Psoas muscle (tissue), 8 donors: ENCODE data around the gene JKAMP. TPM values are rescaled to one million over a fixed set of nuclear protein-coding genes. Genes with fewer than 3 reads are reported as not detected.

Experiments
- ATAC-seq, 4 donors: fragments of 200-7000 bp; cut with Tn5 transposase; one replicate each; pipeline ENCODE4 v1.9.1; 2020; ENCODE audit warnings: moderate library complexity in 3 of 4, mild to moderate bottlenecking in 2 of 4
- DNase-seq, 2 donors: peaks; one replicate each; pipeline ENCODE4 v3.0.0-alpha.2; 2020
- H3K27ac ChIP-seq: fragments of 200-600 bp; one replicate; pipeline ENCODE4 v1.8.0; 2022
- H3K27me3 ChIP-seq, 3 donors: fragments of 200-600 bp in 1 of 3; one replicate each; pipeline versions ENCODE4 v1.6.1 to v1.8.0; 2013 to 2022; ENCODE audit warnings: low read length in 2 of 3, mild to moderate bottlenecking in 2 of 3, moderate library complexity in 1 of 3; ENCODE audit not compliant: insufficient read depth in 3 of 3
- H3K36me3 ChIP-seq, 2 donors: fragments of 200-600 bp in 1 of 2; one replicate each; pipeline versions ENCODE4 v1.6.1 to v1.8.0; 2013 to 2022; ENCODE audit warnings: low read depth in 1 of 2, mild to moderate bottlenecking in 1 of 2, moderate library complexity in 1 of 2; ENCODE audit not compliant: insufficient read depth in 1 of 2
- H3K4me1 ChIP-seq: fragments of 200-600 bp; one replicate; pipeline ENCODE4 v1.8.0; 2022
- H3K4me3 ChIP-seq: fragments of 200-600 bp; one replicate; pipeline ENCODE4 v1.8.0; 2022; ENCODE audit warnings: mild to moderate bottlenecking
- H3K9me3 ChIP-seq: fragments of 200-600 bp; one replicate; pipeline ENCODE4 v1.8.0; 2022
- WGBS, 3 donors: extraction: QIAGEN DNeasy Blood & Tissue Kit; methylation state at CpG; one replicate each; pipeline versions ENCODE4 v1.1.6 to v1.1.7; 2013; 5-methylcytosine and 5-hydroxymethylcytosine counted together
- intact Hi-C, 2 donors: fragments of 100-400 bp; cut with DNase I; formaldehyde crosslinking; loops; one replicate each; pipeline versions ENCODE4 v1.11.0 to v1.14.2; 2022
- polyA plus RNA-seq, 3 donors: library from polyadenylated mRNA; stranded (reverse); fragments of 200-250 nt; gene quantifications; one replicate each; pipeline ENCODE4 v1.2.3, GENCODE V29; 2013
- total RNA-seq, 4 donors: library from RNA; stranded (reverse); fragmentation: NEBNext Ultra II Directional in 2 of 4; extraction: Animal tissue kit (Norgen Biotek cat#: 25700) in 2 of 4; gene quantifications; one replicate each; pipeline versions ENCODE4 v1.2.1 to v1.2.4, GENCODE V29; 2021 to 2023
- TF ChIP-seq, protein P1 (sequence below): fragments of 200-600 bp; IDR thresholded peaks from one replicate; pipeline ENCODE4 v1.8.0; 2022; ENCODE audit warnings: antibody characterized with exemption
- donor health status: healthy with polysubstance abuse.
- donor health status: DM: no; HTN: no; CAD: no; lungs with moderate emphysema.
- donor health status: Bipolar disorder and iron deficiency.
- donor health status: healthy.
- donor health status: DM: yes; HTN: yes; CAD: no.
- donor health status: DM: no; HTN: no; CAD: no.
- donor health status: DM: no; HTN: no; CAD: no.
- donor health status: DM: yes; HTN: yes; CAD: no.

Gene JKAMP
- total and polyA plus RNA-seq, 7 donors: 11.6 to 38.5 (median 19.4) TPM

DNA sequence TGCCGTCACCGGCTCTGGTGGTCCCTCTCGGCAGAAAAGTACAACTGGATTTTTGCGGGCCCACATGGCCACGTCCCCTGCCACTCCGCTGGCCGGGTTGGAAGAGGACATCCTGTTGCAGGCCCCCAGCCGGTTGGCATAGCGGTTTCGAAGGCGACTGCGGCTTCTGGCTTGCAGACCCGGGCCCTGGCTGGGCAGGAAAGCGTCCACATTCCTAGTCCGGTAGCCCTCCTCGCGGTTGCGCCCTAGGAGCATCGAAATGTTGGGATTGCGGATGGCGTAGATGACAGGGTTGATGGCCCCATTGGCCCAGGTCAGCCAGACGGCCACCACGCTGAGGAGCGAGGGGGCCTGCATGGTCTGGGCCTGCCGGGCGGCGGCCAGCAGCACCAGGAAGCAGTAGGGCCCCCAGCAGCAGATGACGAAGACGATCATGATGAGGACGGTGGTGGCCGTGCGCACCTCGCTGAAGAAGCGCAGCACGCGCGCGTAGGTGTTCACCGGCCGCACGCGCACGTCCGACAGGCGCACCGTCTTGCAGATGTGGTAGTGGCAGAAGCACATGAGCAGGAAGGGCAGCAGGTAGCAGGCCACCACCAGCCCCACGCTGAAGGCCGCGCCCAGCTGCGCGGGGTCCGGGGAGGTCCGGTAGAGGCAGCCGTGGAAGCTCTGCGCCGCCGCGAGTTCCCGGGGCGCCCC, 20.4 kb upstream of the JKAMP start:
- Histone ChIP-seq H3K36me3 (peaks cover 0 to 31% of the 10 kb centered on the region in 2 donors), H3K27ac (peak overlapping the region; percentile 62), H3K9me3 (no peaks in the 10 kb centered on the region), H3K4me3 (peak overlapping the region; percentile 80), H3K4me1 (peaks cover 6% of the 10 kb centered on the region), H3K27me3 (no peaks in the 10 kb centered on the region)
- peak in 2 of 4 donors; percentile 16 to 20 for ATAC-seq
- intact Hi-C loops: no loop called here
- peak in 1 of 2 donors; percentile 48 for DNase-seq
- WGBS, 3 donors: 41 to 49% (median 45%) methylated on average over 51 to 60 of the region's 60 CpGs
- TF ChIP-seq, protein P1, sequence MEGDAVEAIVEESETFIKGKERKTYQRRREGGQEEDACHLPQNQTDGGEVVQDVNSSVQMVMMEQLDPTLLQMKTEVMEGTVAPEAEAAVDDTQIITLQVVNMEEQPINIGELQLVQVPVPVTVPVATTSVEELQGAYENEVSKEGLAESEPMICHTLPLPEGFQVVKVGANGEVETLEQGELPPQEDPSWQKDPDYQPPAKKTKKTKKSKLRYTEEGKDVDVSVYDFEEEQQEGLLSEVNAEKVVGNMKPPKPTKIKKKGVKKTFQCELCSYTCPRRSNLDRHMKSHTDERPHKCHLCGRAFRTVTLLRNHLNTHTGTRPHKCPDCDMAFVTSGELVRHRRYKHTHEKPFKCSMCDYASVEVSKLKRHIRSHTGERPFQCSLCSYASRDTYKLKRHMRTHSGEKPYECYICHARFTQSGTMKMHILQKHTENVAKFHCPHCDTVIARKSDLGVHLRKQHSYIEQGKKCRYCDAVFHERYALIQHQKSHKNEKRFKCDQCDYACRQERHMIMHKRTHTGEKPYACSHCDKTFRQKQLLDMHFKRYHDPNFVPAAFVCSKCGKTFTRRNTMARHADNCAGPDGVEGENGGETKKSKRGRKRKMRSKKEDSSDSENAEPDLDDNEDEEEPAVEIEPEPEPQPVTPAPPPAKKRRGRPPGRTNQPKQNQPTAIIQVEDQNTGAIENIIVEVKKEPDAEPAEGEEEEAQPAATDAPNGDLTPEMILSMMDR: no peak

DNA sequence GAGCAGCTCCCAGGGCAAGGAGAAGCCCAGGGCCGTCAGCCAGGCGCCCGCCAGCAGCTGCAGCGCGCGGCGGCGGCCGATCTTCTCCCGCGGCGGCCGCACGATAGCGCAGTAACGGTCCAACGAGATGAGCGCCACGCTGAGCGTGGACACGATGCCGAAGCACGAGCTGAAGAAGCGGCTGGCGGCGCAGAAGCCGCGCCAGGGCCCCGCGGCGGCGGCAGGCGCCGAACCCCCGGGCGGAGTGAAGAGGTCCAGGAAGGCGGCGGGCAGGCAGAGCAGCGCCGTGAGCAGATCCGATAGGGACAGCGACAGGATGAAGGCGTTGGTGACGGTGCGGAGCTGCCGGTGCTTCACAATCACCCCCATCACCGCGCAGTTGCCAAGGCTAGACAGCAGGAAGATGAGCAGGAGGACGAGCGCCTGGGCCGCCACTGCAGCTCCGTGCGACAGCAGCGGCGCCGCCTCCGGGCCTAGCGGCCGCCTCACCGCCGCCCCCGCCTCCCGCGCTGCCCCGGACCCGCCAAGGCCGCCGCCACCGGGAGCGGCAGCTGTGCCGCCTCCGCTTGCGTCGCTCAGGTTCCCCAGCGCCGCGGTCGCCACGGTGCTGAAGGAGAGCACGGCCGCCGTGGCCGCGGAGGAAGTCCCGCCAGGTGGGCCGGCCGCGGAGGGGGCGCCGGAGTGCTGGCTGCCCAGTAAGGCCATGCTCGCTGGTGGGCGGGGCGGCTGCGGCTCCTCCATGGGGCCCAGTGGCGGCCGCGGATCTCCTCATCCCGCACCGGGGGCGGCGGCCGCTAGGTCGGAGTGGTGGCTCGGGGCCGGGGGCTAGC, 19.6 kb upstream of the JKAMP start:
- intact Hi-C loops: no loop called here
- DNase-seq: peak; percentile 77
- Histone ChIP-seq H3K4me1 (peaks cover 6% of the 10 kb centered on the region), H3K36me3 (peaks cover 0 to 37% of the 10 kb centered on the region in 2 donors), H3K4me3 (peak overlapping the region; percentile 80), H3K9me3 (no peaks in the 10 kb centered on the region), H3K27ac (peak overlapping the region; percentile 62), H3K27me3 (no peaks in the 10 kb centered on the region)
- WGBS, 3 donors: 1% methylated on average over 69 to 105 of the region's 105 CpGs
- TF ChIP-seq, protein P1: peak; percentile 5
- ATAC-seq: peak; percentile 85 to 92 (median 90)

DNA sequence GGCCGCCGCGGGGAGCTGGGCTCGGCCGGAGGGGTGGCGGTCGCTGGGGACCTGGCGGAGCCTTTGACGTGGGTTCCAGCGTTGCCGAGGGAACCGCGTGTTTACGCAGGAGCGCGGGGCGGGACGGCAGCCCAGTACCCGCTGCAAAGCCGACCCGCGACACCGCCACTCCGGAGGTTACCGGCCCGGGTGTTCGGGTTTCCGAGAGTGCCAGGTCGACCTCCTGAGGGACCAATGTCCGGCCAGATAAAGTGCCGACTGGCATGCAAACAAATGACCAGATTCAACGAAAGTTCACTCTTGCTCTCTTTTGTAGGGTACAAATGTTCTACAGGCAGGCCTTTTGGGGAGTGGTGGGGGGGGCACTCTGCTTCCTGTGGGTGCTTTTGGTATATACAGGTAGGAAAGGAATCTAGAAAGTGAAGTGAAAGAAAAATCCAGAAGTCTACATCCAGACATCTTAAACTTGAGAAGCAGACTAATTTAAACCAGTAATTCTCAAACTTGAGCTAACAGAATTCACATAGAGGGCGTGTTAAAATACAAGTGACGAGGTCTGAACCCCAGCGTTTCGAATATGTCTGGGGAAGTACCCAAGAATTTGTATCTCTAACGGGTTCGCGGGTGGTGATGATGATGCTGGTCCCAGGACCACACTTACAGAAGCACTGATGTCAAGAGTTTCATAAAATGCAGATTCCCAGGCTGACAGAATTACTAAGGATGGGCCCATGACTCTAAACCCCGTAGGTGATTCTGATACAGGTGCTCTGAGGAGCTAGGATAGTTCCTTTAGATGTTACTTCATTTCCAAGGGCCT, 18.8 kb upstream of the JKAMP start, which contains the start of gene GPR135:
Gene GPR135, minus strand, starts transcription at position 65 of the 820 bp plus-strand sequence. CDS start 154 bp downstream, outside the sequence.
- ATAC-seq: peak; percentile 34 to 58 (median 40)
- peaks cover 0 to 37% of the 10 kb centered on the region in 2 donors for H3K36me3 ChIP-seq
- H3K27ac ChIP-seq: peak within 1 kb of the TSS; percentile 62
- peaks cover 6% of the 10 kb centered on the region for H3K4me1 ChIP-seq
- WGBS, 3 donors: 18 to 22% (median 21%) methylated on average over 36 to 40 of the region's 40 CpGs
- H3K9me3 ChIP-seq: no peaks in the 10 kb centered on the region
- H3K27me3 ChIP-seq: no peaks in the 10 kb centered on the region
- no peak for DNase-seq
- intact Hi-C loops: no loop called here
- TF ChIP-seq, protein P1: no peak
- H3K4me3 ChIP-seq: peak within 1 kb of the TSS; percentile 80

DNA sequence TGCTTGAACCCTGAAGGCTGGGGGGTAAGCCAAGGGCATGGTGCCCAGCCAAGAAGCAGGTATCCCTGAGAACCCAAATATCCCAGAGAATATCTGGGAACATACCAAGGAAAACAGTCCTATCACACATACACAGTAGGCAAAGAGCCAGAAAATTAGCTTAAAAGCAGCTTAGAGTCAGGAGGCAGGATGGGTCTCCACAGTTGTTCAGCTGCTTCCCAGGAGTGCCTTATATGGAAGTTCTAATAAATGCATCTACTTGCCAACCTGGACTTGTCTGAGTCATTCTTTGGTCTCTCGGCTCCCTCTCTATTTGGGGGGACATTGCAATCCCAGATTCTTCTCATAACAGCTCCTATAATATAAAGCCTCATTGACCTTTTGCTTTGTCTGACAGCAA, 10.1 kb upstream of the JKAMP start:
- H3K36me3 ChIP-seq: peaks cover 11 to 99% of the 10 kb centered on the region in 2 donors
- WGBS, 3 donors: 6 to 25% (median 10%) methylated on average over 1 of the region's 1 CpG
- ATAC-seq: no peak

More for the DNA sequence above, 10.1 kb upstream of the JKAMP start:
- Histone ChIP-seq H3K9me3 (no peaks in the 10 kb centered on the region), H3K4me1 (peaks cover 4% of the 10 kb centered on the region), H3K27ac (no peak overlapping the region), H3K4me3 (no peak overlapping the region), H3K27me3 (no peaks in the 10 kb centered on the region)
- TF ChIP-seq, protein P1: no peak
- DNase-seq: no peak
- intact Hi-C loops: no loop called here
